ENCODE results near the gene LRRC72.

The LRRC72 gene

DNA sequence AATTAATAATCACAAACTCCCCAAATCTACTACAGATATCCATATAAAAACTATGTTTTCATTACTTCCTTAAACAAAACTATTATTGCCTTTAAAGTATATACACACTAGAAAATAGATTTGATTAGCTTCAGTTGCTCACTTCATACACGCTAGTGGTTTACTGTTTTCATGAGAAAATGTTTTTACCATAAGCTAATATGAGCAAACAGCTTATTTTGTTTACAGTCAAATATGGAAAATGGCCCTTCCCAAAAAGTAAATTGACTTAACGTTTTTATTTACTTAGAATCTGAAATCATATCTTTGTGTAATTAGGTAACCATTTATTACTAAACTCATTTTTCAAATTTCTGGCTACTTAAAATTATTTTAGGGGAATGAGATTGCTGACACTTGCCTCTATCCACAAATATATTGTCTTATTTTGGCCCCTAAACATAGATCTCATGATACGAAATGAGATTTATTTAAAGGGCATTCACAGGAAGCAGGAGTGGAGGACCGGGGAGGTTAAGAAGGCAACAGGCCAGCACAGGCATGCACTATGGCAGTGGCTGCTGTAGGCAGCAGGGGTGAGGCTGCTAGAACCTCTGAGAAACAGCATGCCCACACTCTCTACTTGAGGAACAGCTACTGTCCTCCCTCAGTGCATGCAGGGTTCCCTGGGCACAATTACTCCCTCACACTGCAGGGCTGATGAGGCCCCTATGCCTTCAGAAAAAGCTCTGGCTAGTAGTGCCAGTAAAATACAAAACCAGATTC lies 31.5 kb upstream of the LRRC72 start:
- Histone ChIP-seq H2AK5ac (ENCODE audit: low read depth, low read length) (no peak overlapping the region), H3K9me3 (replicated peaks in 1 of 2; ENCODE audit: control insufficient read depth in 2 of 2, insufficient read depth in 1 of 2, low read depth in 1 of 2, low read length in 2 of 2) (peaks cover 0 to 2% of the 10 kb centered on the region in 2 donors)
- no CpG with 5 or more reads among the region's 4 CpGs for WGBS, 2 donors (ENCODE audit: extremely low coverage in 2 of 2, insufficient read length in 2 of 2, insufficient replicate concordance in 1 of 2)

DNA sequence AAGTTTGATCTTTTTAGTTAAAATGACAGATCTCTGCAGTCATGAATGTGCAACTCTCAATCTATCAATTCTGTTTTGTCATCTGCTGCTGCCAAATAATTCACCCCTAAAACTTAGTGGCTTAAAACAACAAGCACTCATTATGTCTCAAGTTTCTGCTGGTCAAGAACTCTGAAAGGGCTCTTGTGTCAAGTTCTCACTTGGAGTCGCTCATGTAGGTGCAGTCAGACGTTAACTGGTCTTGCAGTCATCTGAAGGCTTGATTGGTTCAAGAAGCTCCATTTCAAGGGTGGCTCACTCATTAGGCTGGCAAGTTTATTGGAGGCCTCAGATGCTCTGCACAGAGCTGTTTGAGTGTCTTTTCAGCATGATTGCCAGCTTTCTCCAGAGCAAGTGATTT lies 28.5 kb upstream of the LRRC72 start:
- no peak for DNase-seq (ENCODE audit: low spot score)

More for the DNA sequence above, 31.5 kb upstream of the LRRC72 start:
- Histone ChIP-seq H3K36me3 (replicated peaks in 1 of 2; ENCODE audit: control insufficient read depth in 2 of 2, insufficient read depth in 2 of 2, low read length in 2 of 2) (no peaks in the 10 kb centered on the region), H2BK120ac (ENCODE audit: low read depth, low read length) (no peak overlapping the region), H3K4me1 (ENCODE audit: control insufficient read depth in 2 of 2, insufficient read depth in 1 of 2, low read depth in 1 of 2, low read length in 2 of 2) (peaks cover 5 to 50% of the 10 kb centered on the region in 2 donors), H3K14ac (ENCODE audit: low read length) (no peak overlapping the region), H3K18ac (ENCODE audit: low read length) (peak overlapping the region; percentile 44), H3K4me3 (ENCODE audit: low read length in 2 of 2) (peak overlapping the region in 1 of 2 donors; percentile 68), H3K27me3 (ENCODE audit: control insufficient read depth in 3 of 3, insufficient read depth in 3 of 3, low read depth in 1 of 3, low read length in 3 of 3) (no peaks in the 10 kb centered on the region), H3K27ac (replicated peaks; ENCODE audit: low read length) (no peak overlapping the region), H2AFZ (ENCODE audit: low read length) (peak overlapping the region; percentile 18), H3K79me1 (ENCODE audit: low read depth, low read length) (no peaks in the 10 kb centered on the region), H4K8ac (ENCODE audit: low read depth, low read length) (no peak overlapping the region), H4K91ac (ENCODE audit: low read depth, low read length, poor library complexity) (no peak overlapping the region), H3K23ac (ENCODE audit: low read depth, low read length, poor library complexity) (no peak overlapping the region), H3K4ac (ENCODE audit: low read length) (no peak overlapping the region), H3K9ac (ENCODE audit: low read depth, low read length, poor library complexity) (no peak overlapping the region), H3K4me2 (ENCODE audit: insufficient read depth, low read length, poor library complexity, severe bottlenecking) (no peak overlapping the region), H2BK5ac (ENCODE audit: low read length) (no peak overlapping the region), H2BK15ac (ENCODE audit: low read length) (no peak overlapping the region), H2BK12ac (ENCODE audit: low read length) (no peak overlapping the region)
- DNase-seq (ENCODE audit: low spot score), result no peak

DNA sequence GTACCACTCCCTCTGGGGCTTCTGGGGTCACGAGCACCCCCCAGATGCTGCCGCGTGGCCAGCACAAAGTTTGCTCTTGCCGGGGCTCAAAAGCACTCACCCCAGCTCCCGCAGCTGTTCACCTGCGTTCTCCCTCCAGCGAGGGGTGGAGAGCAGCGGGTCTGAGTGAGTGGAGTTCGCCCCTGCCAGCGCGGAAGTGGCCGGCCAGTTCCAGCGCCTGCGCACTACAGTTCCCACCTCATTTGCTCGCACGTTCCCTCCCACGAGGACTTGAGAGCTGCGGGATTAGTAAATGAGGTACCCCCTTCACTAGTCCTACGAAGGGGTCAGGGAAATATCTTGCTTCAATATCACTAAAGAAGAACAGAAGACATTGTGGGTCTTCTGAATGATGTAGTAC lies 24.3 kb upstream of the LRRC72 start:
- Histone ChIP-seq H2BK12ac (ENCODE audit: low read length) (no peak overlapping the region), H3K27ac (replicated peaks; ENCODE audit: low read length) (no peak overlapping the region), H3K4me3 (ENCODE audit: low read length in 2 of 2) (no peak overlapping the region), H3K4ac (ENCODE audit: low read length) (no peak overlapping the region), H3K4me1 (ENCODE audit: control insufficient read depth in 2 of 2, insufficient read depth in 1 of 2, low read depth in 1 of 2, low read length in 2 of 2) (peaks cover 0 to 6% of the 10 kb centered on the region in 2 donors), H2BK120ac (ENCODE audit: low read depth, low read length) (no peak overlapping the region), H3K27me3 (ENCODE audit: control insufficient read depth in 3 of 3, insufficient read depth in 3 of 3, low read depth in 1 of 3, low read length in 3 of 3) (no peaks in the 10 kb centered on the region), H3K36me3 (replicated peaks in 1 of 2; ENCODE audit: control insufficient read depth in 2 of 2, insufficient read depth in 2 of 2, low read length in 2 of 2) (no peaks in the 10 kb centered on the region), H2AFZ (ENCODE audit: low read length) (no peak overlapping the region), H3K9me3 (replicated peaks in 1 of 2; ENCODE audit: control insufficient read depth in 2 of 2, insufficient read depth in 1 of 2, low read depth in 1 of 2, low read length in 2 of 2) (peaks cover 2 to 9% of the 10 kb centered on the region in 2 donors), H2BK15ac (ENCODE audit: low read length) (peak overlapping the region; percentile 43), H2BK5ac (ENCODE audit: low read length) (no peak overlapping the region), H3K4me2 (ENCODE audit: insufficient read depth, low read length, poor library complexity, severe bottlenecking) (no peak overlapping the region), H3K18ac (ENCODE audit: low read length) (peak overlapping the region; percentile 46), H4K8ac (ENCODE audit: low read depth, low read length) (no peak overlapping the region), H3K79me1 (ENCODE audit: low read depth, low read length) (no peaks in the 10 kb centered on the region), H4K91ac (ENCODE audit: low read depth, low read length, poor library complexity) (no peak overlapping the region), H3K9ac (ENCODE audit: low read depth, low read length, poor library complexity) (peak overlapping the region; percentile 34), H3K14ac (ENCODE audit: low read length) (no peak overlapping the region), H2AK5ac (ENCODE audit: low read depth, low read length) (no peak overlapping the region), H3K23ac (ENCODE audit: low read depth, low read length, poor library complexity) (no peak overlapping the region)
- no peak for DNase-seq (ENCODE audit: low spot score)
- no CpG with 5 or more reads among the region's 19 CpGs for WGBS, 2 donors (ENCODE audit: extremely low coverage in 2 of 2, insufficient read length in 2 of 2, insufficient replicate concordance in 1 of 2)

More for the DNA sequence above, 28.5 kb upstream of the LRRC72 start:
- H3K79me1 ChIP-seq (ENCODE audit: low read depth, low read length), result no peaks in the 10 kb centered on the region
- no peak overlapping the region for H3K4me3 ChIP-seq (ENCODE audit: low read length in 2 of 2)
- no peak overlapping the region for H3K27ac ChIP-seq (replicated peaks; ENCODE audit: low read length)
- peaks cover 2 to 23% of the 10 kb centered on the region in 2 donors for H3K4me1 ChIP-seq (ENCODE audit: control insufficient read depth in 2 of 2, insufficient read depth in 1 of 2, low read depth in 1 of 2, low read length in 2 of 2)
- peaks cover 4 to 9% of the 10 kb centered on the region in 2 donors for H3K9me3 ChIP-seq (replicated peaks in 1 of 2; ENCODE audit: control insufficient read depth in 2 of 2, insufficient read depth in 1 of 2, low read depth in 1 of 2, low read length in 2 of 2)
- H4K91ac ChIP-seq (ENCODE audit: low read depth, low read length, poor library complexity), result no peak overlapping the region
- H2AFZ ChIP-seq (ENCODE audit: low read length), result peak overlapping the region; percentile 54
- no peak overlapping the region for H2BK15ac ChIP-seq (ENCODE audit: low read length)
- no peak overlapping the region for H3K23ac ChIP-seq (ENCODE audit: low read depth, low read length, poor library complexity)
- no peak overlapping the region for H4K8ac ChIP-seq (ENCODE audit: low read depth, low read length)
- H3K27me3 ChIP-seq (ENCODE audit: control insufficient read depth in 3 of 3, insufficient read depth in 3 of 3, low read depth in 1 of 3, low read length in 3 of 3), result no peaks in the 10 kb centered on the region
- no peaks in the 10 kb centered on the region for H3K36me3 ChIP-seq (replicated peaks in 1 of 2; ENCODE audit: control insufficient read depth in 2 of 2, insufficient read depth in 2 of 2, low read length in 2 of 2)
- H3K9ac ChIP-seq (ENCODE audit: low read depth, low read length, poor library complexity), result no peak overlapping the region
- H3K14ac ChIP-seq (ENCODE audit: low read length), result no peak overlapping the region
- no peak overlapping the region for H2BK120ac ChIP-seq (ENCODE audit: low read depth, low read length)
- no peak overlapping the region for H3K18ac ChIP-seq (ENCODE audit: low read length)
- H2AK5ac ChIP-seq (ENCODE audit: low read depth, low read length), result no peak overlapping the region
- H2BK5ac ChIP-seq (ENCODE audit: low read length), result no peak overlapping the region
- no peak overlapping the region for H2BK12ac ChIP-seq (ENCODE audit: low read length)
- no peak overlapping the region for H3K4ac ChIP-seq (ENCODE audit: low read length)
- H3K4me2 ChIP-seq (ENCODE audit: insufficient read depth, low read length, poor library complexity, severe bottlenecking), result no peak overlapping the region
- WGBS, 2 donors (ENCODE audit: extremely low coverage in 2 of 2, insufficient read length in 2 of 2, insufficient replicate concordance in 1 of 2), result no CpG with 5 or more reads among the region's 2 CpGs

DNA sequence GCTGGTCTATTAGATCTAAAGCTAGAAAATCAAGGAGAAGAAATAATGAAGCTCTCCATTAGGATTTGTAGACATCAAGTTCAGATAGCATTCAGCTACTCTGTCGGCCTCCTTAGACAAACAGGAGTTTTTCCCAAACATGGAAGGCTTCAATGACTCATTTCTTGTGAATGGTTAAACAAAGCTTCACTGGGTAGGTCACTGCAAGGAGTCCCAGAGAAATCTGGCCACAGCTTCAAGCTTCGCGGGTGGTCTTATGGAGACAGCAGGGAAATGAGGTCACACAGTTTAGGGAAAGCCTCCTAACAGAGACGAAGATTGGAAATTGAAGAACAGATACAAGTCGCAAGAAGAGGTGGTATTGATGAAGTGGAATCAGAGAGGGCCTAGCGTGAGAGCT lies 22.6 kb upstream of the LRRC72 start:
- H3K27me3 ChIP-seq (ENCODE audit: control insufficient read depth in 3 of 3, insufficient read depth in 3 of 3, low read depth in 1 of 3, low read length in 3 of 3), result no peaks in the 10 kb centered on the region

More for the DNA sequence above, 22.6 kb upstream of the LRRC72 start:
- Histone ChIP-seq H2BK120ac (ENCODE audit: low read depth, low read length) (no peak overlapping the region), H3K4me3 (ENCODE audit: low read length in 2 of 2) (no peak overlapping the region), H2BK12ac (ENCODE audit: low read length) (no peak overlapping the region), H3K27ac (replicated peaks; ENCODE audit: low read length) (no peak overlapping the region), H3K23ac (ENCODE audit: low read depth, low read length, poor library complexity) (no peak overlapping the region), H3K9ac (ENCODE audit: low read depth, low read length, poor library complexity) (no peak overlapping the region), H3K4me1 (ENCODE audit: control insufficient read depth in 2 of 2, insufficient read depth in 1 of 2, low read depth in 1 of 2, low read length in 2 of 2) (no peaks in the 10 kb centered on the region), H2AK5ac (ENCODE audit: low read depth, low read length) (no peak overlapping the region), H3K36me3 (replicated peaks in 1 of 2; ENCODE audit: control insufficient read depth in 2 of 2, insufficient read depth in 2 of 2, low read length in 2 of 2) (no peaks in the 10 kb centered on the region), H3K4ac (ENCODE audit: low read length) (no peak overlapping the region), H4K8ac (ENCODE audit: low read depth, low read length) (no peak overlapping the region), H3K18ac (ENCODE audit: low read length) (no peak overlapping the region), H3K9me3 (replicated peaks in 1 of 2; ENCODE audit: control insufficient read depth in 2 of 2, insufficient read depth in 1 of 2, low read depth in 1 of 2, low read length in 2 of 2) (peaks cover 2 to 9% of the 10 kb centered on the region in 2 donors), H2AFZ (ENCODE audit: low read length) (peak overlapping the region; percentile 74), H2BK15ac (ENCODE audit: low read length) (no peak overlapping the region), H4K91ac (ENCODE audit: low read depth, low read length, poor library complexity) (no peak overlapping the region), H3K14ac (ENCODE audit: low read length) (no peak overlapping the region), H3K4me2 (ENCODE audit: insufficient read depth, low read length, poor library complexity, severe bottlenecking) (no peak overlapping the region), H3K79me1 (ENCODE audit: low read depth, low read length) (no peaks in the 10 kb centered on the region), H2BK5ac (ENCODE audit: low read length) (no peak overlapping the region)
- WGBS, 2 donors (ENCODE audit: extremely low coverage in 2 of 2, insufficient read length in 2 of 2, insufficient replicate concordance in 1 of 2), result no CpG with 5 or more reads among the region's 6 CpGs
- no peak for DNase-seq (ENCODE audit: low spot score)

Data from neuronal stem cell (in vitro differentiated cells).